ENCODE measurements around the gene APBB2. TPM values are rescaled to one million over a fixed set of nuclear protein-coding genes. Genes with fewer than 3 reads are reported as not detected.

APBB2 gene
- total and polyA plus RNA-seq, 2 experiments from 2014 or later = 35.8 to 74.8 TPM

DNA sequence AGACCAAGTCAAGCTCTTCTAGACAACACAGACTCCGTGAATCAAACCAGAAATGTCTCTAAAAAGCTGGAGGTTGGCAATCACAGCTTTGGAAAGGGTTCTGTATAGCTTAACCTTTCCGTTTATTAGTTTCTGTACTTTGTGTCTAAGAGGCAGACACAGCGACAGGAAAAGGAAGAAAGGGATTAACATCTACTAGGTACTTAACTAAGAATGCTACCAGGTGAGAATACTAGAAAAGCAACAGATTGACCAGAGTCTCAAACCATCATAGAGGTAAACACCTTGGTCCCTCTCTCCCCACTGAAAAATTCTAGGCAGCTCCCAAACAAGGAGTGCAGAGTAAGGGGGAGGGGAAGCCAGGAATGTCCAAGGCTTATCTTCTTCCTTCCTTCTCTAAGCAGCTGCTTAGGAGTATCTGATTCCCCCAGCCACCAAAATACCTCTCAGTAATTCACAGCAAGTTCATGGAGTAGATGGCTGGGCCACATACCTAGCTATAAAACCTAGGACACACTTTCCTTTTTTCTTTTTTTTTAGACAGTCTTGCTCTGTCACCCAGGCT, 80.8 kb downstream of the APBB2 start:
- Mint-ChIP-seq H3K36me3 (ENCODE audit: low read depth) (no peaks in the 10 kb centered on the region), H3K4me3 (peak overlapping the region; percentile 30; the same call in 2 of the 3 replicates), H3K27ac (peak overlapping the region; percentile 80), H3K27me3 (ENCODE audit: insufficient read depth, low read depth, poor library complexity) (no peaks in the 10 kb centered on the region), H3K4me1 (peaks cover 42% of the 10 kb centered on the region), H3K9me3 (no peaks in the 10 kb centered on the region)
- TF ChIP-seq, protein P1, sequence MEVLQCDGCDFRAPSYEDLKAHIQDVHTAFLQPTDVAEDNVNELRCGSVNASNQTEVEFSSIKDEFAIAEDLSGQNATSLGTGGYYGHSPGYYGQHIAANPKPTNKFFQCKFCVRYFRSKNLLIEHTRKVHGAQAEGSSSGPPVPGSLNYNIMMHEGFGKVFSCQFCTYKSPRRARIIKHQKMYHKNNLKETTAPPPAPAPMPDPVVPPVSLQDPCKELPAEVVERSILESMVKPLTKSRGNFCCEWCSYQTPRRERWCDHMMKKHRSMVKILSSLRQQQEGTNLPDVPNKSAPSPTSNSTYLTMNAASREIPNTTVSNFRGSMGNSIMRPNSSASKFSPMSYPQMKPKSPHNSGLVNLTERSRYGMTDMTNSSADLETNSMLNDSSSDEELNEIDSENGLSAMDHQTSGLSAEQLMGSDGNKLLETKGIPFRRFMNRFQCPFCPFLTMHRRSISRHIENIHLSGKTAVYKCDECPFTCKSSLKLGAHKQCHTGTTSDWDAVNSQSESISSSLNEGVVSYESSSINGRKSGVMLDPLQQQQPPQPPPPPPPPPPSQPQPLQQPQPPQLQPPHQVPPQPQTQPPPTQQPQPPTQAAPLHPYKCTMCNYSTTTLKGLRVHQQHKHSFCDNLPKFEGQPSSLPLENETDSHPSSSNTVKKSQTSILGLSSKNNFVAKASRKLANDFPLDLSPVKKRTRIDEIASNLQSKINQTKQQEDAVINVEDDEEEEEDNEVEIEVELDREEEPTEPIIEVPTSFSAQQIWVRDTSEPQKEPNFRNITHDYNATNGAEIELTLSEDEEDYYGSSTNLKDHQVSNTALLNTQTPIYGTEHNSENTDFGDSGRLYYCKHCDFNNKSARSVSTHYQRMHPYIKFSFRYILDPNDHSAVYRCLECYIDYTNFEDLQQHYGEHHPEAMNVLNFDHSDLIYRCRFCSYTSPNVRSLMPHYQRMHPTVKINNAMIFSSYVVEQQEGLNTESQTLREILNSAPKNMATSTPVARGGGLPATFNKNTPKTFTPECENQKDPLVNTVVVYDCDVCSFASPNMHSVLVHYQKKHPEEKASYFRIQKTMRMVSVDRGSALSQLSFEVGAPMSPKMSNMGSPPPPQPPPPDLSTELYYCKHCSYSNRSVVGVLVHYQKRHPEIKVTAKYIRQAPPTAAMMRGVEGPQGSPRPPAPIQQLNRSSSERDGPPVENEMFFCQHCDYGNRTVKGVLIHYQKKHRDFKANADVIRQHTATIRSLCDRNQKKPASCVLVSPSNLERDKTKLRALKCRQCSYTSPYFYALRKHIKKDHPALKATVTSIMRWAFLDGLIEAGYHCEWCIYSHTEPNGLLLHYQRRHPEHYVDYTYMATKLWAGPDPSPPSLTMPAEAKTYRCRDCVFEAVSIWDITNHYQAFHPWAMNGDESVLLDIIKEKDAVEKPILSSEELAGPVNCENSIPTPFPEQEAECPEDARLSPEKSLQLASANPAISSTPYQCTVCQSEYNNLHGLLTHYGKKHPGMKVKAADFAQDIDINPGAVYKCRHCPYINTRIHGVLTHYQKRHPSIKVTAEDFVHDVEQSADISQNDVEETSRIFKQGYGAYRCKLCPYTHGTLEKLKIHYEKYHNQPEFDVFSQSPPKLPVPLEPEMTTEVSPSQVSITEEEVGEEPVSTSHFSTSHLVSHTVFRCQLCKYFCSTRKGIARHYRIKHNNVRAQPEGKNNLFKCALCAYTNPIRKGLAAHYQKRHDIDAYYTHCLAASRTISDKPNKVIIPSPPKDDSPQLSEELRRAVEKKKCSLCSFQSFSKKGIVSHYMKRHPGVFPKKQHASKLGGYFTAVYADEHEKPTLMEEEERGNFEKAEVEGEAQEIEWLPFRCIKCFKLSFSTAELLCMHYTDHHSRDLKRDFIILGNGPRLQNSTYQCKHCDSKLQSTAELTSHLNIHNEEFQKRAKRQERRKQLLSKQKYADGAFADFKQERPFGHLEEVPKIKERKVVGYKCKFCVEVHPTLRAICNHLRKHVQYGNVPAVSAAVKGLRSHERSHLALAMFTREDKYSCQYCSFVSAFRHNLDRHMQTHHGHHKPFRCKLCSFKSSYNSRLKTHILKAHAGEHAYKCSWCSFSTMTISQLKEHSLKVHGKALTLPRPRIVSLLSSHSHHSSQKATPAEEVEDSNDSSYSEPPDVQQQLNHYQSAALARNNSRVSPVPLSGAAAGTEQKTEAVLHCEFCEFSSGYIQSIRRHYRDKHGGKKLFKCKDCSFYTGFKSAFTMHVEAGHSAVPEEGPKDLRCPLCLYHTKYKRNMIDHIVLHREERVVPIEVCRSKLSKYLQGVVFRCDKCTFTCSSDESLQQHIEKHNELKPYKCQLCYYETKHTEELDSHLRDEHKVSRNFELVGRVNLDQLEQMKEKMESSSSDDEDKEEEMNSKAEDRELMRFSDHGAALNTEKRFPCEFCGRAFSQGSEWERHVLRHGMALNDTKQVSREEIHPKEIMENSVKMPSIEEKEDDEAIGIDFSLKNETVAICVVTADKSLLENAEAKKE (CRISPR knock-in tag; IDR thresholded peaks at IDR 0.05) = 0 out of 2 replicates have a peak, but pooled peaks have one; percentile 3
- TF ChIP-seq, protein P2, sequence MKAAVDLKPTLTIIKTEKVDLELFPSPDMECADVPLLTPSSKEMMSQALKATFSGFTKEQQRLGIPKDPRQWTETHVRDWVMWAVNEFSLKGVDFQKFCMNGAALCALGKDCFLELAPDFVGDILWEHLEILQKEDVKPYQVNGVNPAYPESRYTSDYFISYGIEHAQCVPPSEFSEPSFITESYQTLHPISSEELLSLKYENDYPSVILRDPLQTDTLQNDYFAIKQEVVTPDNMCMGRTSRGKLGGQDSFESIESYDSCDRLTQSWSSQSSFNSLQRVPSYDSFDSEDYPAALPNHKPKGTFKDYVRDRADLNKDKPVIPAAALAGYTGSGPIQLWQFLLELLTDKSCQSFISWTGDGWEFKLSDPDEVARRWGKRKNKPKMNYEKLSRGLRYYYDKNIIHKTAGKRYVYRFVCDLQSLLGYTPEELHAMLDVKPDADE (IDR thresholded peaks at IDR 0.05) = no peak
- peak overlapping the region; percentile 69 for H3K4me2 ChIP-seq
- DNase-seq (ENCODE audit: low spot score) (peak; percentile 83), ATAC-seq (peak; percentile 79)
- H3K4me3 ChIP-seq = peak overlapping the region; percentile 23; the same call in 1 of the 2 replicates
- no peaks in the 10 kb centered on the region for H3K27me3 ChIP-seq (ENCODE audit: insufficient read depth)
- no peaks in the 10 kb centered on the region for H3K9me2 ChIP-seq (ENCODE audit: insufficient read depth)
- no peaks in the 10 kb centered on the region for H3F3A ChIP-seq (replicated peaks; ENCODE audit: low read depth)
- peak overlapping the region; percentile 85 for H3K27ac ChIP-seq (ENCODE audit: low read depth)
- H2AFZ ChIP-seq = no peak overlapping the region
- peaks cover 39% of the 10 kb centered on the region for H3K4me1 ChIP-seq (ENCODE audit: insufficient read depth)
- H3K79me2 ChIP-seq (replicated peaks; ENCODE audit: insufficient read depth) = peaks cover 38% of the 10 kb centered on the region
- no peaks in the 10 kb centered on the region for H3K36me3 ChIP-seq (ENCODE audit: insufficient read depth)
- H4K20me1 ChIP-seq (replicated peaks; ENCODE audit: insufficient read depth) = no peaks in the 10 kb centered on the region

DNA sequence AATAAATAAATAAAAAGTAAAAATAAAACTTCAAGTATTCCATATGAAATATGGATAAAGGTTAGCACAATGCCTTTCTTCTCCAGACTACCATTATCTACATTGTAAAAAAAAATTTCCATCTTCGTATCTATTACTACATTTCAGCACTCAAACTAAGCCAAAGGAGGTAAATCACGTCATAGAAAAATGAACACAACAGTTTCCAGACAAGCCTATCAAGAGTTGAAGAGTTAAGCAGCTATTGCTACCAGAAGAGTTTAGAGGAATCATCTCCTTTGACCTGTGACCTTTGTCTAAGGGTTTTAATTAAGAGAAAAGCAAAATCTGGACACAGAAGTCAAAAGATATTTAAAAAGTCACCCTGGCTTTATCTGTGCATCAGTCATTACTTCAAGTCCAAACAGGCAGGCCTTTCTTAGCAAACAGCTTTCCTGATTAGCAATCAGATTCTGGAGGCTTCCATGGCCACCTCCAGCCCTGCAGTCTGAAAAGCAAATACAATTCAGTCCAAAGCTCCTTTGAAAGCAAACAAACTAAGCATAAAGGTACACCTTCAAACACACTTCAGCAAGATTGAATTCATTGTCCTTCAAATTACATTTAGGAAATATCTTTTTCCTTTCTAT, 82.2 kb downstream of the APBB2 start:
- Histone ChIP-seq H3K4me1 (ENCODE audit: insufficient read depth) (peaks cover 39% of the 10 kb centered on the region), H2AFZ (no peak overlapping the region), H3K79me2 (replicated peaks; ENCODE audit: insufficient read depth) (peaks cover 39% of the 10 kb centered on the region), H3K9me2 (ENCODE audit: insufficient read depth) (no peaks in the 10 kb centered on the region), H3K4me2 (no peak overlapping the region), H3K36me3 (ENCODE audit: insufficient read depth) (no peaks in the 10 kb centered on the region), H3K27ac (ENCODE audit: low read depth) (peak overlapping the region; percentile 45; the same call in 1 of the 2 replicates), H3K4me3 (no peak overlapping the region), H3K27me3 (ENCODE audit: insufficient read depth) (no peaks in the 10 kb centered on the region), H3F3A (replicated peaks; ENCODE audit: low read depth) (no peaks in the 10 kb centered on the region), H4K20me1 (replicated peaks; ENCODE audit: insufficient read depth) (no peaks in the 10 kb centered on the region)
- DNase-seq (ENCODE audit: low spot score) (no peak), ATAC-seq (no peak)
- H3K27ac Mint-ChIP-seq = peak overlapping the region; percentile 1; the same call in 1 of the 2 replicates
- no peaks in the 10 kb centered on the region for H3K27me3 Mint-ChIP-seq (ENCODE audit: insufficient read depth, low read depth, poor library complexity)
- peaks cover 42% of the 10 kb centered on the region for H3K4me1 Mint-ChIP-seq
- no peak overlapping the region for H3K4me3 Mint-ChIP-seq
- H3K9me3 Mint-ChIP-seq = no peaks in the 10 kb centered on the region
- H3K36me3 Mint-ChIP-seq (ENCODE audit: low read depth) = no peaks in the 10 kb centered on the region
- no peak for TF ChIP-seq ZNF114 (CRISPR knock-in tag; IDR thresholded peaks at IDR 0.05)
- TF ChIP-seq EZH2 (IDR thresholded peaks at IDR 0.05; ENCODE audit: low read depth, unreplicated experiment) = no peak
- TF ChIP-seq NANOG (IDR thresholded peaks at IDR 0.05; ENCODE audit: borderline replicate concordance) = no peak
- TF ChIP-seq, protein P3, sequence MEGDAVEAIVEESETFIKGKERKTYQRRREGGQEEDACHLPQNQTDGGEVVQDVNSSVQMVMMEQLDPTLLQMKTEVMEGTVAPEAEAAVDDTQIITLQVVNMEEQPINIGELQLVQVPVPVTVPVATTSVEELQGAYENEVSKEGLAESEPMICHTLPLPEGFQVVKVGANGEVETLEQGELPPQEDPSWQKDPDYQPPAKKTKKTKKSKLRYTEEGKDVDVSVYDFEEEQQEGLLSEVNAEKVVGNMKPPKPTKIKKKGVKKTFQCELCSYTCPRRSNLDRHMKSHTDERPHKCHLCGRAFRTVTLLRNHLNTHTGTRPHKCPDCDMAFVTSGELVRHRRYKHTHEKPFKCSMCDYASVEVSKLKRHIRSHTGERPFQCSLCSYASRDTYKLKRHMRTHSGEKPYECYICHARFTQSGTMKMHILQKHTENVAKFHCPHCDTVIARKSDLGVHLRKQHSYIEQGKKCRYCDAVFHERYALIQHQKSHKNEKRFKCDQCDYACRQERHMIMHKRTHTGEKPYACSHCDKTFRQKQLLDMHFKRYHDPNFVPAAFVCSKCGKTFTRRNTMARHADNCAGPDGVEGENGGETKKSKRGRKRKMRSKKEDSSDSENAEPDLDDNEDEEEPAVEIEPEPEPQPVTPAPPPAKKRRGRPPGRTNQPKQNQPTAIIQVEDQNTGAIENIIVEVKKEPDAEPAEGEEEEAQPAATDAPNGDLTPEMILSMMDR (conservative IDR thresholded peaks at IDR 0.05; ENCODE audit: low read depth in 2 of 2) = no peak
